Measurements from ENCODE around the gene HNRNPC.
"Not testable (repeated sequence)": the region's sequence is repeated elsewhere in the genome, so short reads cannot be mapped to it uniquely, and the experiment has no call there.

The HNRNPC gene

DNA sequence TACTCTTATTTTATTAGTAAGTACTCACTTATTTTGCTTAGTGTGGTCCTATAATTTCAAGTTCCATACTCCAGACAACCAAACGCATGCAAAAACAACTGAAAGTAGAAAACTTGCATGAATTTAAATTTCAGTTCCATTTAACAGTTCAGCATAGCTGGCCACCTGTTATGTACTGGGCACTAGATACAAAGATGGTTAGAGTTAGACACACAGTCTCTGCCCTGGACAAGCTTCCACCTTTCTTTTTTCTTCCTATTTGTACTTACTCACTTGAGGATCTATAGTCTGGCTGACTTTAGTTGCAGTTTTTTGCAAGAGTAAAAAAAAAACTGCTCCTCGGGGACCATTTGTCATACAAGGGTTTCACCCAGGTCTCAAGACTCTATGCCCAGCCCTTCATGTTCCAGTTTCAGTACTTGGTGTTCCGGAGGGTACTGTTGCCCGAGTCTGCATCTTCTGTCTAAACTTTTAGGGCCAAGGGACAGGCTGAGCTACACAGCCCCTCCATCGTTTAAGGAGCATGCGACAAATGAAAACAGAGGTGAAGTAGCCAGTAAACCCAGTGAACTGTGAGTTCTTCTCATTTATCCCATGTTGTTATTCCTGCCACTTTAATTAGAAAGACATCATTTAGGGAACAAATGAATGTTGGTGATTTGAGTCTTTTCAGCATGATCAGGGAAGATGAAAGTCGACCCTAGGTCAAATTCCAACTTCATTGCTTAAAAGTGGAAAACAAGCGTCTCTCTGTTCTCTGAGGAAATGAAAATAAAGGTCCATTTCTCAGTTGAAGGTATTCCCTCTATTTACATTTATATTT lies 33.0 kb upstream of the HNRNPC start:
- Histone ChIP-seq H3K4me2 (ENCODE audit: low read length) (no peak overlapping the region), H3K56ac (ENCODE audit: low read length) (no peak overlapping the region), H3K36me3 (ENCODE audit: control insufficient read depth, insufficient read depth, low read length) (no peaks in the 10 kb centered on the region), H2BK15ac (replicated peaks; ENCODE audit: low read depth) (no peak overlapping the region), H2AK5ac (ENCODE audit: low read length) (no peak overlapping the region), H3K4ac (ENCODE audit: low read depth, low read length) (no peak overlapping the region), H4K5ac (ENCODE audit: low read length) (no peak overlapping the region), H3K4me1 (ENCODE audit: control insufficient read depth, low read depth, low read length) (no peaks in the 10 kb centered on the region), H3K9ac (ENCODE audit: low read length) (no peak overlapping the region), H2BK120ac (ENCODE audit: low read depth, low read length) (no peak overlapping the region), H3K79me2 (ENCODE audit: control insufficient read depth, insufficient read depth, low read length) (no peaks in the 10 kb centered on the region), H3K27me3 (ENCODE audit: insufficient read depth, low read length, poor library complexity) (no peaks in the 10 kb centered on the region), H2BK5ac (ENCODE audit: low read length) (no peak overlapping the region), H3K79me1 (ENCODE audit: low read length) (no peaks in the 10 kb centered on the region), H4K8ac (ENCODE audit: low read depth, low read length) (no peak overlapping the region), H3K4me3 (ENCODE audit: low read length) (no peak overlapping the region), H3K18ac (ENCODE audit: low read length) (no peak overlapping the region), H3K23ac (ENCODE audit: low read length) (no peak overlapping the region), H3K27ac (ENCODE audit: low read depth, low read length) (no peak overlapping the region)
- no CpG with 5 or more reads among the region's 8 CpGs for WGBS (ENCODE audit: extremely low coverage, insufficient coverage, low lambda C conversion rate)
- no peak for DNase-seq

GRCh38 chr14:21300892-21301291 lies 31.6 kb upstream of the HNRNPC start:
- Histone ChIP-seq H2BK5ac (ENCODE audit: low read length) (no peak overlapping the region), H3K4me1 (ENCODE audit: control insufficient read depth, low read depth, low read length) (no peaks in the 10 kb centered on the region), H3K4me3 (ENCODE audit: low read length) (no peak overlapping the region), H3K9ac (ENCODE audit: low read length) (peak overlapping the region; percentile 51), H2BK120ac (ENCODE audit: low read depth, low read length) (no peak overlapping the region), H4K5ac (ENCODE audit: low read length) (no peak overlapping the region), H3K4ac (ENCODE audit: low read depth, low read length) (no peak overlapping the region), H3K27me3 (ENCODE audit: insufficient read depth, low read length, poor library complexity) (no peaks in the 10 kb centered on the region), H3K79me2 (ENCODE audit: control insufficient read depth, insufficient read depth, low read length) (no peaks in the 10 kb centered on the region), H4K8ac (ENCODE audit: low read depth, low read length) (no peak overlapping the region), H3K56ac (ENCODE audit: low read length) (peak overlapping the region; percentile 71), H3K36me3 (ENCODE audit: control insufficient read depth, insufficient read depth, low read length) (no peaks in the 10 kb centered on the region), H3K79me1 (ENCODE audit: low read length) (no peaks in the 10 kb centered on the region), H3K4me2 (ENCODE audit: low read length) (peak overlapping the region; percentile 61), H2BK15ac (replicated peaks; ENCODE audit: low read depth) (no peak overlapping the region), H3K18ac (ENCODE audit: low read length) (no peak overlapping the region), H3K27ac (ENCODE audit: low read depth, low read length) (no peak overlapping the region), H2AK5ac (ENCODE audit: low read length) (no peak overlapping the region), H3K23ac (ENCODE audit: low read length) (no peak overlapping the region)
- DNase-seq: peak; percentile 40
- no CpG with 5 or more reads among the region's 30 CpGs for WGBS (ENCODE audit: extremely low coverage, insufficient coverage, low lambda C conversion rate)

DNA sequence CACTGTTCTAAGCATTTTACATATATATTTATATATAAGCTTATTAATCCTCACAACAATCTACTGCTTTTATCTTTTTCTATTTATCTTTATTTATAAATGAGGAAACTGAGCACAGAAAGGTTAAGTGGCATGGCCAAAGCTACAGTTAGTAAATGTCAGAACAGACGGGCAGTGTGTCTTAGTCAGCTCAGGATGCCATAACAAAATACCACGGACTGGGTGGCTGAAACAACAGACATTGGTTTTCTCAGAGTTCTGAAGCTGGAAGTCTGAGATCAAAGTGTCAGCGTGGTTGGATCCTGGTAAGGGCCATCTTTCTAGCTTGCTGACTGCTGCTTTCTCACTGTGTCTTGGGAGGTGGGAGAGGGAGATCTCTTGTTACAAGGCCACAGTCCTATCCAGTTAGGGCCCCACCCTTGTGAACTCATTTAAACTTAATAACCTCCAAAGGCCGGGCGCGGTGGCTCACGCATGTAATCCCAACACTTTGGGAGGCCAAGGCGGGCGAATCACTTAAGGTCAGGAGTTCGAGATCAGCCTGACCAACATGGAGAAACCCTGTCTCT lies 30.4 kb upstream of the HNRNPC start:
- no peaks in the 10 kb centered on the region for H3K4me1 ChIP-seq (ENCODE audit: control insufficient read depth, low read depth, low read length)
- H2BK120ac ChIP-seq (ENCODE audit: low read depth, low read length): no peak overlapping the region
- H3K56ac ChIP-seq (ENCODE audit: low read length): no peak overlapping the region
- H3K36me3 ChIP-seq (ENCODE audit: control insufficient read depth, insufficient read depth, low read length): no peaks in the 10 kb centered on the region
- no peak overlapping the region for H3K4me2 ChIP-seq (ENCODE audit: low read length)
- no peak overlapping the region for H4K5ac ChIP-seq (ENCODE audit: low read length)
- no peak overlapping the region for H3K9ac ChIP-seq (ENCODE audit: low read length)
- no peak overlapping the region for H3K23ac ChIP-seq (ENCODE audit: low read length)
- no peak for DNase-seq
- H3K79me1 ChIP-seq (ENCODE audit: low read length): no peaks in the 10 kb centered on the region
- H2AK5ac ChIP-seq (ENCODE audit: low read length): no peak overlapping the region
- no peak overlapping the region for H4K8ac ChIP-seq (ENCODE audit: low read depth, low read length)
- no peaks in the 10 kb centered on the region for H3K79me2 ChIP-seq (ENCODE audit: control insufficient read depth, insufficient read depth, low read length)
- no peak overlapping the region for H3K4ac ChIP-seq (ENCODE audit: low read depth, low read length)
- WGBS (ENCODE audit: extremely low coverage, insufficient coverage, low lambda C conversion rate): no CpG with 5 or more reads among the region's 10 CpGs
- no peak overlapping the region for H2BK5ac ChIP-seq (ENCODE audit: low read length)
- no peak overlapping the region for H2BK15ac ChIP-seq (replicated peaks; ENCODE audit: low read depth)
- no peak overlapping the region for H3K27ac ChIP-seq (ENCODE audit: low read depth, low read length)
- no peak overlapping the region for H3K4me3 ChIP-seq (ENCODE audit: low read length)
- H3K18ac ChIP-seq (ENCODE audit: low read length): no peak overlapping the region
- no peaks in the 10 kb centered on the region for H3K27me3 ChIP-seq (ENCODE audit: insufficient read depth, low read length, poor library complexity)

- Histone ChIP-seq H2BK15ac (replicated peaks; ENCODE audit: low read depth) (no peak overlapping the region), H2BK5ac (ENCODE audit: low read length) (no peak overlapping the region), H2AK5ac (ENCODE audit: low read length) (no peak overlapping the region), H3K36me3 (ENCODE audit: control insufficient read depth, insufficient read depth, low read length) (no peaks in the 10 kb centered on the region), H3K4me3 (ENCODE audit: low read length) (no peak overlapping the region), H4K8ac (ENCODE audit: low read depth, low read length) (no peak overlapping the region), H3K27me3 (ENCODE audit: insufficient read depth, low read length, poor library complexity) (no peaks in the 10 kb centered on the region), H3K79me2 (ENCODE audit: control insufficient read depth, insufficient read depth, low read length) (no peaks in the 10 kb centered on the region), H3K56ac (ENCODE audit: low read length) (no peak overlapping the region), H3K4me2 (ENCODE audit: low read length) (no peak overlapping the region), H3K27ac (ENCODE audit: low read depth, low read length) (no peak overlapping the region), H3K4me1 (ENCODE audit: control insufficient read depth, low read depth, low read length) (no peaks in the 10 kb centered on the region), H4K5ac (ENCODE audit: low read length) (no peak overlapping the region), H3K4ac (ENCODE audit: low read depth, low read length) (no peak overlapping the region), H3K23ac (ENCODE audit: low read length) (no peak overlapping the region), H2BK120ac (ENCODE audit: low read depth, low read length) (no peak overlapping the region), H3K79me1 (ENCODE audit: low read length) (no peaks in the 10 kb centered on the region), H3K9ac (ENCODE audit: low read length) (no peak overlapping the region), H3K18ac (ENCODE audit: low read length) (no peak overlapping the region)
- no CpG with 5 or more reads among the region's 12 CpGs for WGBS (ENCODE audit: extremely low coverage, insufficient coverage, low lambda C conversion rate)
- peak; percentile 6 for DNase-seq
Observed at GRCh38 chr14:21298358-21298757, 29.1 kb upstream of the HNRNPC start.

DNA sequence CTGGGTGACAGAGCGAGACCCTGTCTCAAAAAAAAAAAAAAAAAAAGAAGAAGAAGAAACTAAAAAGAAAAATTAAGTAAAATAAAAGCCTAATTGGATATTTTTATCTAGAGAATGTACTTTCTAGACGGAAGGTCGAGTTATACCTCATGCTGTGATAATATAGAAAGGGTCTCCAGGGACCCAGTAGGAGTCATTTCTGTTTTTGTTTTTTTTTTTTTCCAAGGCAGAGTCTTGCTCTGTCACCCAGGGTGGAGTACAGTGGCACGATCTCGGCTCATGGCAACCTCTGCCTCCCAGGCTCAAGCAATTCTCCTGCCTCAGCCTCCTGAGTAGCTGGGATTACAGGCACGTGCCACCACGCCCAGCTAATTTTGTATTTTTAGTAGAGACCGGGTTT lies 24.8 kb upstream of the HNRNPC start:
- not testable (repeated sequence) for H3K4me2 ChIP-seq (ENCODE audit: low read length); H3K27ac ChIP-seq (ENCODE audit: low read depth, low read length); H2BK120ac ChIP-seq (ENCODE audit: low read depth, low read length); H3K27me3 ChIP-seq (ENCODE audit: insufficient read depth, low read length, poor library complexity); H3K79me1 ChIP-seq (ENCODE audit: low read length); H3K9ac ChIP-seq (ENCODE audit: low read length); DNase-seq; H3K36me3 ChIP-seq (ENCODE audit: control insufficient read depth, insufficient read depth, low read length); H3K56ac ChIP-seq (ENCODE audit: low read length); H3K23ac ChIP-seq (ENCODE audit: low read length); H3K4me3 ChIP-seq (ENCODE audit: low read length); H2AK5ac ChIP-seq (ENCODE audit: low read length); H2BK15ac ChIP-seq (replicated peaks; ENCODE audit: low read depth); H3K18ac ChIP-seq (ENCODE audit: low read length); H3K79me2 ChIP-seq (ENCODE audit: control insufficient read depth, insufficient read depth, low read length); H2BK5ac ChIP-seq (ENCODE audit: low read length); H4K8ac ChIP-seq (ENCODE audit: low read depth, low read length); H4K5ac ChIP-seq (ENCODE audit: low read length); H3K4me1 ChIP-seq (ENCODE audit: control insufficient read depth, low read depth, low read length); H3K4ac ChIP-seq (ENCODE audit: low read depth, low read length)
- WGBS (ENCODE audit: extremely low coverage, insufficient coverage, low lambda C conversion rate): no CpG with 5 or more reads among the region's 8 CpGs

Data from mesendoderm (in vitro differentiated cells).